Smooth muscle cell (in vitro differentiated cells): Measurements from ENCODE around the gene RFX2. TPM values are rescaled to one million over a fixed set of nuclear protein-coding genes. Genes with fewer than 3 reads are reported as not detected.

Experiments
- DNase-seq: peaks from one replicate; lab custom pipeline; 2025; ENCODE audit not compliant: unreplicated experiment; lab: John Stamatoyannopoulos, UW
- H2AFZ ChIP-seq: fragments of 200-600 bp; sonication (generic); 2 replicates; pipeline ENCODE4 v1.6.0; 2016; ENCODE audit warnings: antibody characterized with exemption, low read depth, mild to moderate bottlenecking
- H3F3A ChIP-seq: fragments of 200-600 bp; sonication (generic); 2 replicates; pipeline ENCODE4 v1.6.0; 2017; ENCODE audit warnings: antibody characterized with exemption, low read depth
- H3K27ac ChIP-seq: fragments of 200-600 bp; sonication (generic); 2 replicates; pipeline ENCODE4 v1.5.1; 2016; ENCODE audit warnings: low read depth, mild to moderate bottlenecking
- H3K27me3 ChIP-seq: fragments of 200-600 bp; sonication (generic); 2 replicates; pipeline ENCODE4 v1.6.1; 2016; ENCODE audit warnings: low read depth, mild to moderate bottlenecking
- H3K36me3 ChIP-seq: fragments of 200-600 bp; sonication (generic); 2 replicates; pipeline ENCODE4 v1.5.1; 2016; ENCODE audit warnings: low read depth
- H3K4me1 ChIP-seq: fragments of 200-600 bp; sonication (generic); 2 replicates; pipeline ENCODE4 v1.5.1; 2016; ENCODE audit warnings: low read depth
- H3K4me2 ChIP-seq: fragments of 200-600 bp; sonication (generic); 2 replicates; pipeline ENCODE4 v1.6.0; 2016; ENCODE audit warnings: mild to moderate bottlenecking
- H3K4me3 ChIP-seq: fragments of 200-600 bp; sonication (generic); 2 replicates; pipeline ENCODE4 v1.5.1; 2016; ENCODE audit warnings: mild to moderate bottlenecking
- H3K79me2 ChIP-seq: fragments of 200-600 bp; sonication (generic); 2 replicates; pipeline ENCODE4 v1.6.0; 2016; ENCODE audit warnings: low read depth, mild to moderate bottlenecking
- H3K9ac ChIP-seq: fragments of 200-600 bp; sonication (generic); 2 replicates; pipeline ENCODE4 v1.6.0; 2016; ENCODE audit warnings: low read depth
- H3K9me3 ChIP-seq: fragments of 200-600 bp; sonication (generic); replicated peaks from 2 replicates; pipeline ENCODE4 v1.5.1; 2016; ENCODE audit warnings: low read depth
- H4K20me1 ChIP-seq: fragments of 200-600 bp; sonication (generic); 2 replicates; pipeline ENCODE4 v1.6.0; 2016; ENCODE audit warnings: low read depth
- WGBS: methylation state at CpG from one replicate; pipeline ENCODE4 v1.1.7; 2016; ENCODE audit warnings: low lambda C conversion rate; 5-methylcytosine and 5-hydroxymethylcytosine counted together
- polyA plus RNA-seq: library from polyadenylated mRNA; unstranded; fragments of >200 nt; fragmentation: Nextera tagmentation; extraction: Ambion mirVana; gene quantifications from 2 replicates; pipeline ENCODE4 v1.2.1, GENCODE V29; 2016
- total RNA-seq: library from RNA; depleted of rRNA; stranded (reverse); fragments of >200 nt; gene quantifications from 2 replicates; pipeline ENCODE4 v1.2.3, GENCODE V29; 2014
- TF ChIP-seq, protein P1 (sequence below): fragments of 200-600 bp; sonication (generic); IDR thresholded peaks from 2 replicates; pipeline ENCODE4 v1.5.1; 2017; ENCODE audit warnings: borderline replicate concordance, mild to moderate bottlenecking, antibody characterized with exemption; ENCODE audit not compliant: insufficient read depth, poor library complexity, severe bottlenecking

Gene RFX2
- total and polyA plus RNA-seq, 2 experiments from 2014 or later: 4.7 to 7.5 TPM

DNA sequence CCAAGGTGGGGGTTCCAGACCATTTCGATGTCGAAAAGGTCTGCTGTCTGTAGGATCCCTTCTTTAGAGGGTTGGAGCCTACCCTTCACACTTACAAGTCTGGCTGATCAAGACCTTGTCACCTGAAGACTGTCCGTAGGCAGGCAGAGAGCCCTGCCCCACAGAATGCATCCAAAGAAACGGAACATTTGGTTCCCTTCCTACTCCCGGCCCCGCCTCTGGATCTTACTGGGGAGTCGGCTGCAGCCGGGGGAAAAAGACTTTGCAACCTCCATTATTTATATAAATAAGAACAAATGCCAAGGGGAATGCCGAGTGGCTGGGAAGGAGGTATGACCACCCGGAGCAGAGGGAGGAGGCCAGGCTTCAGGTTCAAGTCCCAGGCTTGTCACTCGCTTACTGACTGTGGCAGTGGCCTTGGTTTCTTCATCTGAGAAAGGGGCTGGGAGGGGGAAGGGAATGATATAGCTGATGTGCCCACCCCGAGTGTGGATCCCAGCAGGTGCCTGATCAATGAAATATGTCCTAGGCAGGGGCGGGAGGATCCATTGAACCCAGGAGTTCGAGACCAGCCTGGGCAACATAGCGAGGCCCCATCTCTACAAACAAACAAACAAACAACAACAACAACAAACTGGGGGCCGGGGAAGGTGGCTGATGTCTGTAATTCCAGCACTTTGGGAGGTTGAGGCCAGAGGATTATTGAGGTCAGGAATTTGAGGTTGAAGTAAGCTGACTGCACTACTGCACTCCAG lies 48.7 kb downstream of the RFX2 start:
- H3K9me3 ChIP-seq: no peaks in the 10 kb centered on the region
- H4K20me1 ChIP-seq: no peaks in the 10 kb centered on the region
- H3K4me3 ChIP-seq: no peak overlapping the region
- H3K27ac ChIP-seq: no peak overlapping the region
- H2AFZ ChIP-seq: no peak overlapping the region
- TF ChIP-seq, protein P1, sequence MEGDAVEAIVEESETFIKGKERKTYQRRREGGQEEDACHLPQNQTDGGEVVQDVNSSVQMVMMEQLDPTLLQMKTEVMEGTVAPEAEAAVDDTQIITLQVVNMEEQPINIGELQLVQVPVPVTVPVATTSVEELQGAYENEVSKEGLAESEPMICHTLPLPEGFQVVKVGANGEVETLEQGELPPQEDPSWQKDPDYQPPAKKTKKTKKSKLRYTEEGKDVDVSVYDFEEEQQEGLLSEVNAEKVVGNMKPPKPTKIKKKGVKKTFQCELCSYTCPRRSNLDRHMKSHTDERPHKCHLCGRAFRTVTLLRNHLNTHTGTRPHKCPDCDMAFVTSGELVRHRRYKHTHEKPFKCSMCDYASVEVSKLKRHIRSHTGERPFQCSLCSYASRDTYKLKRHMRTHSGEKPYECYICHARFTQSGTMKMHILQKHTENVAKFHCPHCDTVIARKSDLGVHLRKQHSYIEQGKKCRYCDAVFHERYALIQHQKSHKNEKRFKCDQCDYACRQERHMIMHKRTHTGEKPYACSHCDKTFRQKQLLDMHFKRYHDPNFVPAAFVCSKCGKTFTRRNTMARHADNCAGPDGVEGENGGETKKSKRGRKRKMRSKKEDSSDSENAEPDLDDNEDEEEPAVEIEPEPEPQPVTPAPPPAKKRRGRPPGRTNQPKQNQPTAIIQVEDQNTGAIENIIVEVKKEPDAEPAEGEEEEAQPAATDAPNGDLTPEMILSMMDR: no peak
- no peaks in the 10 kb centered on the region for H3F3A ChIP-seq
- H3K9ac ChIP-seq: no peak overlapping the region
- H3K4me2 ChIP-seq: no peak overlapping the region
- no peaks in the 10 kb centered on the region for H3K27me3 ChIP-seq
- no peaks in the 10 kb centered on the region for H3K79me2 ChIP-seq
- WGBS: 83% methylated on average over 16 of the region's 16 CpGs
- peaks cover 10% of the 10 kb centered on the region for H3K4me1 ChIP-seq
- H3K36me3 ChIP-seq: no peaks in the 10 kb centered on the region
- DNase-seq: no peak

DNA sequence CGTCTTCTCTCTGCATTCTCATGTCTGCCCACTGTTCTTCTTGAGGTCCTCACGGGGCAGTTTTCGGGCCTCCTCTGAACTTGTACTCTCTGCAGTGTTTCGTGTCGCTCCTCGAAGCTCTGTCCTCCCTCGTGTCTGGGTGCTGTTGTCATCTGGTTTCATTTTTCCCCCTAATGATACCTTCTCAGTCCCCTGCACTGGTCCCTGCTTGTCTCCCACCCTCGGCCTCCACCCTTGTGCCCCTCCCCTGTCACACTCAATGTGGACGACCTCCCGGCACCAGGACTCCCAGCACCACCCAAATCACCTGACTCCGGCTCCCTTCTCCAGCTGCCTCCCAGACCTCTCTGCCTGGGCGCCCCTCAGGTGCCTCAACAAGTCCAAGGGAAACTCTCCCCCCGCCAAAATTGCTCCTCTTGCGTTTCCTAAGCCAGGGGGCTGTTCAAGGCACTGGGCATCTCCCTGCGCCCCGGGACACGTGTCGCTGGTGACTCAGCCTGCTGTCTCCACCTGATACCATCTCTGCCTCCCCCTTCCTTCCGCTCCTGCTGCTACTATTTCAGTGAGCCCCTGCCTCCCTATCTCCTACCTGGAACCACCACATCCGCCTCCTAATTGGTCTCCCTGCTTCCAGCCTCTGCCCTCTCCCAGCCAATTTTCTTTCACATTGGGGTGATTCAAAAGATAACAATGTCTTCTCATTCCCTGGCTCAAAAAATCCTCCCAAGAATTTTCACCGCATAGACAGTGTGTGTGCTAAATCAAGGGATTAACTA lies 49.5 kb downstream of the RFX2 start:
- no peak overlapping the region for H2AFZ ChIP-seq
- WGBS: 68% methylated on average over 21 of the region's 21 CpGs
- no peak overlapping the region for H3K27ac ChIP-seq
- no peak overlapping the region for H3K4me3 ChIP-seq
- no peaks in the 10 kb centered on the region for H3F3A ChIP-seq
- no peaks in the 10 kb centered on the region for H3K9me3 ChIP-seq
- no peaks in the 10 kb centered on the region for H3K36me3 ChIP-seq
- H3K27me3 ChIP-seq: no peaks in the 10 kb centered on the region
- DNase-seq: no peak
- TF ChIP-seq, protein P1: no peak
- no peaks in the 10 kb centered on the region for H3K79me2 ChIP-seq
- H3K4me1 ChIP-seq: peaks cover 3% of the 10 kb centered on the region
- H3K9ac ChIP-seq: no peak overlapping the region
- H4K20me1 ChIP-seq: no peaks in the 10 kb centered on the region
- H3K4me2 ChIP-seq: no peak overlapping the region

DNA sequence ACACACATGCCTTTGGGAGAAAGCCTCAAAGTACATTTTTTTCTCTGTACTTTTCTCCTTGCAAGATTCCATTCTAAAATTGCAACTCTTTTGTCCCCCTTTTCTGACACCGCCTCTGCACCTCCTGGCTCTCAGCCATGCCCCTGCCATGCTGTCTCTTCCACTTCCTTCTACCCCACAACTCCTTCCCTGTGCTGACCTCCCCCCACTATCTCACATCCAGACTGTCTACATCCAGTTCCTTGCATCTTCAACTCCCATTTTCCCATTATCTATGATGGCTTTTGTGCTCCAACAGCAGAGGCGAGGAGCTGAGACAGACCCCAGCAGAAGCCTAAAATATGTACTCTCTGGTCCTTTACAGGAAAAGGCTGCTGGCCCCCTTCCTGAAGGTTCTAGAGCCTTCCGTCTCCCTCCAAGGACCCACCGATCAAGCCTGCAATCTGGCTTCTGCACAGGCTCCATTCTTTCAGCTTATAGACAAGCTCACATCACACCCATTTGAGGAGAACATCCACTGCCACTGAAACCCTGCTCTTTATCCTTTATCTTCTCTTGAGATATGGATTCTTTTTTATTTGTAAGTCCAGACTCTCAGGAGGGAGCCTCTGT lies 50.2 kb downstream of the RFX2 start:
- Histone ChIP-seq H3K4me1 (no peaks in the 10 kb centered on the region), H4K20me1 (no peaks in the 10 kb centered on the region), H3F3A (no peaks in the 10 kb centered on the region), H3K9me3 (no peaks in the 10 kb centered on the region), H3K27me3 (no peaks in the 10 kb centered on the region), H3K4me3 (no peak overlapping the region), H3K79me2 (no peaks in the 10 kb centered on the region), H3K4me2 (no peak overlapping the region), H3K36me3 (no peaks in the 10 kb centered on the region), H2AFZ (no peak overlapping the region), H3K27ac (no peak overlapping the region), H3K9ac (no peak overlapping the region)
- TF ChIP-seq, protein P1: no peak
- WGBS: 97% methylated on average over 4 of the region's 4 CpGs
- no peak for DNase-seq
